Effector CD4-positive, alpha-beta T cell (primary cell): ENCODE measurements around the gene IFNL1.
"Not testable (repeated sequence)": the region's sequence is repeated elsewhere in the genome, so short reads cannot be mapped to it uniquely, and the experiment has no call there.

ENCODE experiments used
- DNase-seq: peaks from one replicate; pipeline ENCODE4 v3.0.0-alpha.2; 2020

Gene IFNL1

DNA sequence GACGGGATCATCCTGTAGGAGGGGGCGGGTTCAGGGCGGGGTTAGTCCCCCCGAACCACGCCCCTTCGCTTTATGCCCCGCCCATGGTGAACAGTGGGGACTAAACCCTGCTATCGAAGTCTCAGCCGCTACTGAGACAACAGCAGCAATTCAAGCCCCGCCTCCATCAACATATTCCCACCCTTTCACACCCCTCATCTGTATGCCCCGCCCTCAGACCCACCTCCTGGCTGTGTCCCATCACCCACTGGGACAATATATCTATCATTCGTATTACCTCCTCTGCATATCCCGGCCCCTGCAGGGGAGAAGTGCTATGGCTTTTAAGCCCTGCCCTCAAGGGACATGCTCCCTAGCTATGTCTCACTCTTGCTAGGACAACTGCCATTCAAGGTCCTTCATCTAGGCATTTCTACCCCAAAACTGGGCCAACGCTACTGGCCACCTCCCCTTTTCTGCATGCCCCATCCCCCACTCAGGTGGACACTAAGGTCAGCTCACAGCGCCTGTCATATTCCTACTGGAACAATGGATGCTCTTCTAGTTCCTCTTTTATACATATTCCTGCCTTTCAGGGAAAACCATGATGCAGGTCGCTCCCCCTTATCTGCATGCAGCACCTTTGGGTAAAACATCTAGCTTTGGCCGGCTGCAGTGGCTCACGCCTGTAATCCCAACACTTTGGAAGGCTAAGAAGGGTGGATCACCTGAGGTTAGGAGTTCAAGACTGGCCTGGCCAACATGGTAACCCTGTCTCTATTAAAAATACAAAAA lies 12.5 kb downstream of the IFNL1 start:
- DNase-seq = no peak

GRCh38 chr19:39309305-39309670 lies 13.1 kb downstream of the IFNL1 start:
- not testable (repeated sequence) for DNase-seq

DNA sequence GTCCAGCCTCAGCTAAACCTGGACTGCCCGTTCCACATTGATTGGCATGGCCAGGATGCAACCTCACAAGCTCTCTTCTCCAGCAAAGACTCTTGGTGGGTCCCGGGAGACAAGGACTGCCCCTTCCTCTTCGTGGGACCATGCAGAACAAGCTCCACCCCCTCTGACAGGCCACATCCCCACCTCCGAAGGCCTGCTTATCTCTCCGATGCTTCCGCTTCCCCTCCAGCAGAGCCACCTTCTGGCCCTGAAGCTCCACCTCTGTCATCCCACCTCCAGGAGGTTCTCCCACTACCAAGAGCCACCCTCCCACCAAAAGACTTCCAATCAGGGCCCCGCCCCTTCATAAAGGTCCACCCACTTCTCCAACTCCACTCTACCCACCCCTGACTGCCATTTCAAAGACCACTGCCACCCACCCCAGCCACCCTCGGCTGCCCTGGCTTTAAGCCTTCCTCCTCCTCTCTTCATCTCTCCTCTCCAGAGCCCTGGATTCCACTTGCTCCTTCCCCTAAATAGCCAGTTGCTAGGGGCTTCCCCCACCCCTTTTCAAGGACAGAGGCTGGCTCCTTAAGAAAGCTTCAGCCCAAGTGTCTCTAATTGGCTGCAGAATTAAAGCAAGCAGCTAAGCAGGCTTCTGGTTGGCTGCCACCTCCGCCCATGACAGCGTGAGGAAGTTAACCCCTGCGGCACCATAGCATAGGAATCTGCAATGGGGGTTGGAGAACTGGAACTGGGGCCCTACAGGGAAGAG lies 14.5 kb downstream of the IFNL1 start:
- DNase-seq = no peak

GRCh38 chr19:39314016-39314728 lies 18.0 kb downstream of the IFNL1 start:
- no peak for DNase-seq

DNA sequence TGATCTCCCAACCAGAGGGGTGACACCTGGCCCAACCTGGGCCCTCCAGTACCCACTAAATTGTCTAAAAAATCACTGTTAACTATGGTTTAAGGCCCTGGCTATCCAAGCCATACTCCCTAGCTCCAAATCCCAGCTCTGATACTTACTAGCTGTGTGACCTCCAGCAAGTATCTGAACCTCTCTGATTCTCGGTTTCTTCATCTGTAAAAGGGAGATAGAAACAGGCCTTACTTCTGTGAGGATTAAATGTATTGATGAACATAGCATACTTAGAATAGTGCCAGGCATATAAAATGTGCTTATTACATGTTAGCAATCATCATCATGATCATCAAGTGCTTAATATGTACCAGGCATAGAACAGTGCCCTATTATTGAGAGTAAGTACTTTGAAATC lies 19.7 kb downstream of the IFNL1 start:
- no peak for DNase-seq

- DNase-seq = no peak
Measured at GRCh38 chr19:39316627-39317321, 20.6 kb downstream of the IFNL1 start.

DNA sequence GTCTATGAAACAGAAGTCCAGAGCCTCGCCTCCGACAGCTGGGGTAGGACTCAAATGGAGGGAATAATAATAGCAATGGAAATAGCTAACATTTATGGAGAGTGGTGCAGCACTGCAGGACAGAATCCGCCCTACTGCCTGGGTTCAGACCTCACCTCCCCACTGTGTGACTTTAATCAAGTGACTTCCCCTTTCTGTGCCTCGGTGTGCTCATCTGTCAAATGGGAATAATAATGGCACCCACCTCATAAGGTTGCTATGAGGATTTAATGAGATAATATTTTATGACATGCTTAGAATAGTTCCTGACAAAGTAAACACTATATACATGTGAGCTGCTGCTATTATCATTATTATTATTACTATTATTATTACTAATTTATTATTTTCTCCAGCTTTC lies 21.3 kb downstream of the IFNL1 start:
- no peak for DNase-seq

GRCh38 chr19:39318071-39318470 lies 21.9 kb downstream of the IFNL1 start:
- no peak for DNase-seq

DNA sequence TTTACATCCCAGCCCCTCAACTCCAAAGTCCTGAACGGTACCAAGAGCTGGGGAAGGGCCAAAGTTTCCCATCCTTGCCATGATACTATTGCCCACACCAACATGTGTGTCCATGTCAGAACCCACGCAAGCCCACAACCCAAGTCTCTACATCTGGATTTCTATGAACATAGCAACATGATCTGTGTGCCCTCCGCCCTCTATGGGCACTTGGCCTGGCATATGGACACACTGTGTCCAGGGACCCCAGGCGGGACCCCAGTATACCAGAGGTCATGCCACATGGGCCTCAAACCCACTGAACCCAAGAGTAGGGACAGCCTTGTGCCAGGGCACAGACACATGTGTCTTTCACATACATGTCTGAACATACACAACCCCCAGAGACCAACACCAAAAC lies 22.5 kb downstream of the IFNL1 start:
- no peak for DNase-seq

GRCh38 chr19:39319098-39319891 lies 23.1 kb downstream of the IFNL1 start:
- no peak for DNase-seq

GRCh38 chr19:39319892-39320248 lies 23.7 kb downstream of the IFNL1 start:
- no peak for DNase-seq

GRCh38 chr19:39321117-39321831 lies 25.1 kb downstream of the IFNL1 start:
- no peak for DNase-seq

GRCh38 chr19:39321832-39322176 lies 25.6 kb downstream of the IFNL1 start:
- DNase-seq = no peak

DNA sequence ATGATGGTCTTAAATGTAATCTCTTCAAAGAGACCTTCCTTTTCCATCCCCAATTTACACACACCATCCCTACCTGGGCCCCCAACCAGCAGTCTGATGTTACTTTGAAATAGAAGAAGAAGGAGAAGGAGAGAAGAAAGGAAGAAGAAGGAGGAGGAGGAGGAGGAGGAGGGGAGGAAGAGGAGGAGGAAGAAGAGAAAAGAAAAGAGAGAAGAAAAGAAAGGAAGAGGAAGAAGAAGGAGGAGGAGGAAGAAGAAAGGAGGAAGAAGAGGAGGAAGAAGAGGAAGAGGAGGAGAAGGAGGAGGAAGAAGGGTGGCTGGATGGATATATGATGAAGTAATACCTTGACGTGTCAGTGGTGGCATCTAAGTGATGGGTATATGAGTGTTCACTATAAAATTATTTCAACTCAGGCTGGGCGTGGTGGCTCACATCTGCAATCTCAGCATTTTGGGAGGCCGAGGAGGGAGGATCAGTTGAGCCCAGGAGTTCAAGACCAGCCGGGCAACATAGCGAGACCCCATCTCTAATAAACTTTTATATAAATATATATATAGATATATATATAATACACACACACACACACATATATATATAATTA lies 28.1 kb downstream of the IFNL1 start:
- DNase-seq = no peak

- DNase-seq = no peak
Measured at GRCh38 chr19:39325778-39326665, 29.8 kb downstream of the IFNL1 start.

GRCh38 chr19:39327363-39328045 lies 31.3 kb downstream of the IFNL1 start:
- no peak for DNase-seq

GRCh38 chr19:39328046-39328705 lies 32.0 kb downstream of the IFNL1 start:
- peak; percentile 83 for DNase-seq

GRCh38 chr19:39329948-39330347 lies 33.7 kb downstream of the IFNL1 start:
- DNase-seq = no peak

- DNase-seq = no peak
Measured at GRCh38 chr19:39332293-39332692, 36.1 kb downstream of the IFNL1 start.
